BLaER1 treated with 17β-estradiol and CSF1 and Interleukin-3, amounts not matched to agents 10 nM and 100 nM (cell line): ENCODE results near the gene ORMDL3.

Source experiments
- H3K27ac ChIP-seq, 11 experiments: shearing (Covaris generic); formaldehyde crosslinking; 2 replicates each; pipeline ENCODE4 v1.8.1; 2022
- H3K27me3 ChIP-seq, 11 experiments: shearing (Covaris generic); formaldehyde crosslinking; 2 replicates each; pipeline ENCODE4 v1.8.1; 2022
- H3K36me3 ChIP-seq, 11 experiments: shearing (Covaris generic); formaldehyde crosslinking; 2 replicates each; pipeline ENCODE4 v1.8.1; 2022
- H3K4me1 ChIP-seq, 10 experiments: shearing (Covaris generic); formaldehyde crosslinking; 2 replicates each; pipeline ENCODE4 v1.8.1; 2022
- H3K4me2 ChIP-seq, 11 experiments: shearing (Covaris generic); formaldehyde crosslinking; 2 replicates each; pipeline ENCODE4 v1.8.1; 2022
- H3K4me3 ChIP-seq, 10 experiments: shearing (Covaris generic); formaldehyde crosslinking; 2 replicates each; pipeline ENCODE4 v1.8.1; 2022
- H3K9ac ChIP-seq, 11 experiments: shearing (Covaris generic); formaldehyde crosslinking; 2 replicates each; pipeline ENCODE4 v1.8.1; 2022
- H3K9me3 ChIP-seq, 11 experiments: shearing (Covaris generic); formaldehyde crosslinking; replicated peaks in 1 of 11; 2 replicates each; pipeline ENCODE4 v1.8.1; 2022
- H4K20me1 ChIP-seq, 11 experiments: shearing (Covaris generic); formaldehyde crosslinking; 2 replicates each; pipeline ENCODE4 v1.8.1; 2022
- Cebpa-rat ChIP-seq, 11 experiments: shearing (Covaris generic); IDR thresholded peaks; 2 replicates each; pipeline ENCODE4 v1.8.1; 2022

Gene ORMDL3

GRCh38 chr17:39968761-39969160 is 41.4 kb upstream of the ORMDL3 start:
- Histone ChIP-seq H3K4me2 (peak overlapping the region in 4 of 11 experiments; percentile 64 to 80 (median 78); a peak in 4 of 22 replicates), H3K9me3 (no peaks in the 10 kb centered on the region), H3K27me3 (no peaks in the 10 kb centered on the region; a peak in 1 of 22 replicates), H3K9ac (no peak overlapping the region), H4K20me1 (no peaks in the 10 kb centered on the region), H3K36me3 (no peaks in the 10 kb centered on the region), H3K4me1 (peaks cover 0 to 53% (median 19%) of the 10 kb centered on the region in 10 experiments; a peak in 14 of 20 replicates), H3K4me3 (no peak overlapping the region), H3K27ac (peak overlapping the region in 1 of 11 experiments; percentile 49; a peak in 1 of 22 replicates)
- TF ChIP-seq Cebpa-rat (IDR thresholded peaks at IDR 0.05): no peak

GRCh38 chr17:39966771-39967170 is 39.4 kb upstream of the ORMDL3 start:
- H3K4me2 ChIP-seq: peak overlapping the region in 7 of 11 experiments; percentile 13 to 80 (median 75); a peak in 12 of 22 replicates
- no peak overlapping the region for H3K9ac ChIP-seq
- H3K4me3 ChIP-seq: no peak overlapping the region
- H3K36me3 ChIP-seq: no peaks in the 10 kb centered on the region
- no peaks in the 10 kb centered on the region; a peak in 1 of 22 replicates for H3K27me3 ChIP-seq
- no peak for TF ChIP-seq Cebpa-rat (IDR thresholded peaks at IDR 0.05)
- peak overlapping the region in 5 of 11 experiments; percentile 17 to 54 (median 49); a peak in 4 of 22 replicates for H3K27ac ChIP-seq
- no peaks in the 10 kb centered on the region for H4K20me1 ChIP-seq
- H3K9me3 ChIP-seq: no peaks in the 10 kb centered on the region
- peaks cover 8 to 41% (median 27%) of the 10 kb centered on the region in 10 experiments for H3K4me1 ChIP-seq

GRCh38 chr17:39965017-39965699 is 37.8 kb upstream of the ORMDL3 start:
- no peaks in the 10 kb centered on the region for H4K20me1 ChIP-seq
- no peak overlapping the region for H3K27ac ChIP-seq
- no peaks in the 10 kb centered on the region for H3K27me3 ChIP-seq
- no peak overlapping the region for H3K4me3 ChIP-seq
- H3K4me1 ChIP-seq: peaks cover 13 to 42% (median 27%) of the 10 kb centered on the region in 10 experiments
- no peak for TF ChIP-seq Cebpa-rat (IDR thresholded peaks at IDR 0.05)
- H3K9me3 ChIP-seq: no peaks in the 10 kb centered on the region
- H3K4me2 ChIP-seq: no peak overlapping the region; a peak in 1 of 22 replicates
- H3K36me3 ChIP-seq: no peaks in the 10 kb centered on the region
- H3K9ac ChIP-seq: no peak overlapping the region

GRCh38 chr17:39963829-39964228 is 36.4 kb upstream of the ORMDL3 start:
- Histone ChIP-seq H3K4me2 (no peak overlapping the region), H3K4me1 (peaks cover 26 to 52% (median 34%) of the 10 kb centered on the region in 10 experiments), H3K9me3 (no peaks in the 10 kb centered on the region), H3K27me3 (no peaks in the 10 kb centered on the region), H3K9ac (no peak overlapping the region), H4K20me1 (no peaks in the 10 kb centered on the region), H3K27ac (no peak overlapping the region), H3K36me3 (no peaks in the 10 kb centered on the region), H3K4me3 (no peak overlapping the region)
- TF ChIP-seq Cebpa-rat (IDR thresholded peaks at IDR 0.05): no peak

GRCh38 chr17:39962642-39963220 is 35.3 kb upstream of the ORMDL3 start, which contains the start of gene GSDMA:
TSS of gene GSDMA (plus strand) at chr17:39963004. CDS start at chr17:39965688, 2,684 bp downstream.
- Histone ChIP-seq H3K4me2 (peak within 1 kb of the TSS in 6 of 11 experiments; percentile 11 to 47 (median 21); a peak in 6 of 22 replicates), H3K27me3 (no peaks in the 10 kb centered on the region), H3K36me3 (no peaks in the 10 kb centered on the region), H3K27ac (no peak within 1 kb of the TSS), H3K4me1 (peaks cover 21 to 46% (median 31%) of the 10 kb centered on the region in 10 experiments), H3K4me3 (no peak within 1 kb of the TSS), H4K20me1 (no peaks in the 10 kb centered on the region), H3K9me3 (no peaks in the 10 kb centered on the region), H3K9ac (no peak within 1 kb of the TSS)
- no peak for TF ChIP-seq Cebpa-rat (IDR thresholded peaks at IDR 0.05)

GRCh38 chr17:39960524-39961041 is 33.2 kb upstream of the ORMDL3 start:
- Histone ChIP-seq H3K4me2 (peak overlapping the region in 6 of 11 experiments; percentile 7 to 81 (median 65); a peak in 7 of 22 replicates), H3K9me3 (no peaks in the 10 kb centered on the region), H3K27ac (no peak overlapping the region)

GRCh38 chr17:39955726-39956225 is 28.4 kb upstream of the ORMDL3 start:
- Histone ChIP-seq H3K4me2 (peak overlapping the region in 3 of 11 experiments; percentile 1 to 20 (median 18); a peak in 2 of 22 replicates), H3K9me3 (no peaks in the 10 kb centered on the region), H3K27me3 (no peaks in the 10 kb centered on the region)

More at GRCh38 chr17:39960524-39961041, 33.2 kb upstream of the ORMDL3 start:
- H3K4me3 ChIP-seq: no peak overlapping the region
- H3K9ac ChIP-seq: no peak overlapping the region
- H3K4me1 ChIP-seq: peaks cover 6 to 40% (median 29%) of the 10 kb centered on the region in 10 experiments; a peak in 19 of 20 replicates
- H3K27me3 ChIP-seq: no peaks in the 10 kb centered on the region
- no peak for TF ChIP-seq Cebpa-rat (IDR thresholded peaks at IDR 0.05)
- H3K36me3 ChIP-seq: no peaks in the 10 kb centered on the region
- H4K20me1 ChIP-seq: no peaks in the 10 kb centered on the region

GRCh38 chr17:39954876-39955275 is 27.5 kb upstream of the ORMDL3 start:
- Histone ChIP-seq H3K27me3 (no peaks in the 10 kb centered on the region), H3K4me1 (peaks cover 39 to 59% (median 49%) of the 10 kb centered on the region in 10 experiments), H4K20me1 (no peaks in the 10 kb centered on the region), H3K4me3 (no peak overlapping the region), H3K9me3 (no peaks in the 10 kb centered on the region), H3K4me2 (peak overlapping the region in 1 of 11 experiments; percentile 73; a peak in 1 of 22 replicates), H3K9ac (no peak overlapping the region), H3K36me3 (no peaks in the 10 kb centered on the region), H3K27ac (no peak overlapping the region)
- TF ChIP-seq Cebpa-rat (IDR thresholded peaks at IDR 0.05): no peak

More at GRCh38 chr17:39955726-39956225, 28.4 kb upstream of the ORMDL3 start:
- H3K9ac ChIP-seq: no peak overlapping the region
- TF ChIP-seq Cebpa-rat (IDR thresholded peaks at IDR 0.05): no peak
- no peak overlapping the region for H3K27ac ChIP-seq
- H3K4me1 ChIP-seq: peaks cover 35 to 57% (median 43%) of the 10 kb centered on the region in 10 experiments
- no peaks in the 10 kb centered on the region for H4K20me1 ChIP-seq
- H3K36me3 ChIP-seq: no peaks in the 10 kb centered on the region
- H3K4me3 ChIP-seq: no peak overlapping the region

- Histone ChIP-seq H3K4me2 (peak overlapping the region; percentile 64 to 90 (median 82)), H3K27ac (peak overlapping the region in 10 of 11 experiments; percentile 19 to 77 (median 64); a peak in 18 of 22 replicates), H3K4me1 (peaks cover 44 to 60% (median 52%) of the 10 kb centered on the region in 10 experiments), H3K27me3 (no peaks in the 10 kb centered on the region), H3K9ac (peak overlapping the region in 10 of 11 experiments; percentile 43 to 72 (median 69); a peak in 19 of 22 replicates), H4K20me1 (no peaks in the 10 kb centered on the region), H3K9me3 (no peaks in the 10 kb centered on the region), H3K4me3 (peak overlapping the region; percentile 42 to 68 (median 56)), H3K36me3 (no peaks in the 10 kb centered on the region)
- TF ChIP-seq Cebpa-rat (IDR thresholded peaks at IDR 0.05): no peak
Measured at GRCh38 chr17:39953471-39953888, 26.1 kb upstream of the ORMDL3 start.
